Testis (tissue), 3 donors: ENCODE results near the gene ZDBF2. TPM values are rescaled to one million over a fixed set of nuclear protein-coding genes. Genes with fewer than 3 reads are reported as not detected.
"Not testable (repeated sequence)": the region's sequence is repeated elsewhere in the genome, so short reads cannot be mapped to it uniquely, and the experiment has no call there.

Experiments used
- DNase-seq: peaks from one replicate; pipeline ENCODE4 v3.0.0-alpha.2; 2019
- H3K27ac ChIP-seq, 2 donors: fragments of 200-600 bp; sonication (generic); one replicate each; pipeline ENCODE4 v1.5.1; 2019
- H3K27me3 ChIP-seq: fragments of 200-600 bp; sonication (generic); one replicate; pipeline ENCODE4 v1.5.1; 2019
- H3K36me3 ChIP-seq: fragments of 200-600 bp; sonication (generic); one replicate; pipeline ENCODE4 v1.5.1; 2017; ENCODE audit warnings: low read depth; ENCODE audit errors: missing control alignments
- H3K4me1 ChIP-seq: fragments of 200-600 bp; sonication (generic); one replicate; pipeline ENCODE4 v1.5.1; 2019
- H3K4me3 ChIP-seq, 2 donors: fragments of 200-600 bp; sonication (generic); one replicate each; pipeline ENCODE4 v1.5.1; 2017 to 2019
- H3K9me3 ChIP-seq: fragments of 200-600 bp; sonication (generic); one replicate; pipeline ENCODE4 v1.5.1; 2017
- POLR2A ChIP-seq: fragments of 450-650 bp; IDR thresholded peaks from one replicate; pipeline ENCODE4 v1.6.1; 2017; ENCODE audit warnings: antibody characterized with exemption, mild to moderate bottlenecking, moderate library complexity
- WGBS, 2 donors: methylation state at CpG; one replicate each; pipeline ENCODE4 v1.1.5; 2018; 5-methylcytosine and 5-hydroxymethylcytosine counted together
- intact Hi-C: fragments of 100-400 bp; cut with DNase I; formaldehyde crosslinking; loops from one replicate; pipeline ENCODE4 v1.15.1; 2023; ENCODE audit warnings: low total_unique reads
- polyA plus RNA-seq: library from polyadenylated mRNA; stranded (reverse); fragments of 350-450 nt; fragmentation: Illumina TruSeq; extraction: RNeasy Lipid Tissue Mini Kit (QIAGEN cat#74804); gene quantifications from one replicate; pipeline ENCODE4 v1.2.3, GENCODE V29; 2014; ENCODE audit warnings: low read depth, low replicate concordance; ENCODE audit not compliant: insufficient read depth
- total RNA-seq, 2 donors: library from RNA; depleted of rRNA; stranded (reverse); fragments of >200 nt; gene quantifications; one replicate each; pipeline ENCODE4 v1.2.3, GENCODE V29; 2016
- TF ChIP-seq, protein P1 (sequence below), 3 experiments: fragments of 450-650 bp in 2 of 3; fragments of 200-600 bp in 1 of 3; sonication (generic) in 1 of 3; IDR thresholded peaks; one replicate each; pipeline ENCODE4 v1.5.1; 2016 to 2019; ENCODE audit warnings: antibody characterized with exemption in 3 of 3, mild to moderate bottlenecking in 2 of 3, moderate library complexity in 1 of 3

The ZDBF2 gene
- total and polyA plus RNA-seq, 3 donors from 2014 or later, result 6.5 to 18.1 (median 17.7) TPM

DNA sequence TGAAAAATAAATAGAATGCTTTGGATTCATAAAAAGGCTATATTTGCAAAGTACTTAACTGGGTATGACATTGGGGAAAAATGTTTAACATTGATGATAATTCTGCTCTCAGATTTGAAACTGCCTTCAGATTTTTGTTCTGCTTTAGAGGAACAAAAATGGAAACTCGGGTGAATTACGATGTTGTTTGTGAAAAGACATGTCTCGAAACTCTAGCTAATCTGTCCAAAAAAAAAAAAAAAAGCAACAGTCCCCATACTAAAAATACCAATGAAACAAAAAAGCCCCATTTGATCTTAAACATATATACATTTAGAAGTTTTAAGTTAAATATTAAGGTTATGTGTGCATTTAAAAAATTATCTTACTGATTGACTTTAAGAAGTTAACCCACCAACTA, 3.0 kb downstream of the ZDBF2 start:
- TF ChIP-seq, protein P1, sequence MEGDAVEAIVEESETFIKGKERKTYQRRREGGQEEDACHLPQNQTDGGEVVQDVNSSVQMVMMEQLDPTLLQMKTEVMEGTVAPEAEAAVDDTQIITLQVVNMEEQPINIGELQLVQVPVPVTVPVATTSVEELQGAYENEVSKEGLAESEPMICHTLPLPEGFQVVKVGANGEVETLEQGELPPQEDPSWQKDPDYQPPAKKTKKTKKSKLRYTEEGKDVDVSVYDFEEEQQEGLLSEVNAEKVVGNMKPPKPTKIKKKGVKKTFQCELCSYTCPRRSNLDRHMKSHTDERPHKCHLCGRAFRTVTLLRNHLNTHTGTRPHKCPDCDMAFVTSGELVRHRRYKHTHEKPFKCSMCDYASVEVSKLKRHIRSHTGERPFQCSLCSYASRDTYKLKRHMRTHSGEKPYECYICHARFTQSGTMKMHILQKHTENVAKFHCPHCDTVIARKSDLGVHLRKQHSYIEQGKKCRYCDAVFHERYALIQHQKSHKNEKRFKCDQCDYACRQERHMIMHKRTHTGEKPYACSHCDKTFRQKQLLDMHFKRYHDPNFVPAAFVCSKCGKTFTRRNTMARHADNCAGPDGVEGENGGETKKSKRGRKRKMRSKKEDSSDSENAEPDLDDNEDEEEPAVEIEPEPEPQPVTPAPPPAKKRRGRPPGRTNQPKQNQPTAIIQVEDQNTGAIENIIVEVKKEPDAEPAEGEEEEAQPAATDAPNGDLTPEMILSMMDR (IDR thresholded peaks at IDR 0.05), result no peak
- TF ChIP-seq POLR2A, result no peak
- no peaks in the 10 kb centered on the region for H3K9me3 ChIP-seq
- no peak for DNase-seq
- H3K36me3 ChIP-seq, result no peaks in the 10 kb centered on the region
- H3K27ac ChIP-seq, result no peak overlapping the region
- WGBS, 2 donors, result 45 to 46% methylated on average over 3 of the region's 3 CpGs
- no peaks in the 10 kb centered on the region for H3K27me3 ChIP-seq
- intact Hi-C loops, result no loop called here
- H3K4me1 ChIP-seq, result no peaks in the 10 kb centered on the region
- H3K4me3 ChIP-seq, result no peak overlapping the region

GRCh38 chr2:206282746-206283145, 8.3 kb downstream of the ZDBF2 start:
- H3K9me3 ChIP-seq, result no peaks in the 10 kb centered on the region
- DNase-seq, result no peak
- TF ChIP-seq, protein P1 (IDR thresholded peaks at IDR 0.05), result no peak
- TF ChIP-seq POLR2A, result no peak
- no peaks in the 10 kb centered on the region for H3K4me1 ChIP-seq
- no peaks in the 10 kb centered on the region for H3K36me3 ChIP-seq
- no peak overlapping the region for H3K27ac ChIP-seq
- WGBS, 2 donors, result 88 to 89% methylated on average over 8 of the region's 8 CpGs
- H3K4me3 ChIP-seq, result no peak overlapping the region
- no peaks in the 10 kb centered on the region for H3K27me3 ChIP-seq
- intact Hi-C loops, result no loop called here

- H3K4me3 ChIP-seq, result no peak overlapping the region
- no peak overlapping the region for H3K27ac ChIP-seq
- no peak for TF ChIP-seq POLR2A
- TF ChIP-seq, protein P1 (IDR thresholded peaks at IDR 0.05), result no peak
- no peaks in the 10 kb centered on the region for H3K9me3 ChIP-seq
- DNase-seq, result no peak
- 95 to 98% methylated on average over 2 of the region's 2 CpGs for WGBS, 2 donors
- intact Hi-C loops, result no loop called here
- no peaks in the 10 kb centered on the region for H3K4me1 ChIP-seq
- H3K36me3 ChIP-seq, result no peaks in the 10 kb centered on the region
- H3K27me3 ChIP-seq, result no peaks in the 10 kb centered on the region
Measured at GRCh38 chr2:206287197-206287596, 12.7 kb downstream of the ZDBF2 start.

DNA sequence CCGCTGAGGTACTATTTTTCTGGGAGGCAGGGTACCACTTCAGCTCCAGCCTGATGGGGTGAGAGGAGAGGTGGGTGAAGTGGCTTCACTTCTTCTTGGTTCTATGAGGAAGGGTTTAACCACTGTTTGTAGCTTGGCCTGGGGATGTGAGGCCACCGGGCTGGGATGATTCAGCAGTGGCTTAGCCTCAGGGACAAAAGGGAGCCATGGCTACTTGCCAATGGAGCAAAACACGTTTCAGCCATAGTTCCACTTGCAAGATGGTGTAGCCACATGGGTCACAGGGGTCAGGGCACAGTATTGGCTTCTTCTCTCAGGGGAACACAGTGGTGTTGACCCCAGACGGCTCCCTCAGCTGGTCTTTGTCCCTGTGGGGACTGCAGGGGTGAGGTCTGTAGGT, 14.9 kb downstream of the ZDBF2 start:
- intact Hi-C loops, result no loop called here
- no peak for DNase-seq
- H3K9me3 ChIP-seq, result no peaks in the 10 kb centered on the region
- H3K27me3 ChIP-seq, result no peaks in the 10 kb centered on the region
- H3K4me3 ChIP-seq, result no peak overlapping the region
- H3K27ac ChIP-seq, result no peak overlapping the region
- H3K36me3 ChIP-seq, result no peaks in the 10 kb centered on the region
- no peaks in the 10 kb centered on the region for H3K4me1 ChIP-seq
- TF ChIP-seq, protein P1 (IDR thresholded peaks at IDR 0.05), result no peak
- no peak for TF ChIP-seq POLR2A
- 84 to 90% methylated on average over 4 of the region's 4 CpGs for WGBS, 2 donors

- WGBS, 2 donors, result 86 to 90% methylated on average over 3 of the region's 3 CpGs
- no peak for TF ChIP-seq POLR2A
- TF ChIP-seq, protein P1 (IDR thresholded peaks at IDR 0.05), result no peak
- H3K36me3 ChIP-seq, result no peaks in the 10 kb centered on the region
- H3K4me1 ChIP-seq, result no peaks in the 10 kb centered on the region
- no peak overlapping the region for H3K4me3 ChIP-seq
- no peak for DNase-seq
- H3K9me3 ChIP-seq, result no peaks in the 10 kb centered on the region
- no peaks in the 10 kb centered on the region for H3K27me3 ChIP-seq
- intact Hi-C loops, result no loop called here
- H3K27ac ChIP-seq, result no peak overlapping the region
Measured at GRCh38 chr2:206296128-206296527, 21.7 kb downstream of the ZDBF2 start.

DNA sequence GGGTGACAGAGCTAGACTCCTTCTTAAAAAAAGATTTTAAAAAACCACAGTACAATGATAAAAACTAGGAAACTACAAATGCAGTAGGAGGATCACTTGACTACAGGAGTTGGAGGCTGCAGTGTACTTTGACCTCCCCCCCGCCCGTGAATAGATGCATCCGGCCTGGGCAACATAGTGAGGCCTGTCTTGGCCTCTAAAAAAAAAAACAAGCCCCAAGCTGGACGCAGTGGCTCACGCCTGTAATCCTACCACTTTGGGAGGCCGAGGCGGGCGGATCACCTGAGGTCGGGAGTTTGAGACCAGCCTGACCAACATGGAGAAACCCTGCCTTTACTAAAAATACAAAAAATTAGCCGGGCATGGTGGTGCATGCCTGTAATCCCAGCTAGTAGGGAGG, 25.1 kb downstream of the ZDBF2 start:
- not testable (repeated sequence) for H3K36me3 ChIP-seq
- WGBS, 2 donors, result 94 to 96% methylated on average over 10 of the region's 10 CpGs

More for the DNA sequence above, 25.1 kb downstream of the ZDBF2 start:
- H3K4me3 ChIP-seq, H3K9me3 ChIP-seq, H3K27ac ChIP-seq, H3K4me1 ChIP-seq, H3K27me3 ChIP-seq, intact Hi-C loops, DNase-seq: not testable (repeated sequence)
